ENCODE results near the gene PCDHA13.
"Not testable (repeated sequence)": the region's sequence is repeated elsewhere in the genome, so short reads cannot be mapped to it uniquely, and the experiment has no call there.

The PCDHA13 gene

DNA sequence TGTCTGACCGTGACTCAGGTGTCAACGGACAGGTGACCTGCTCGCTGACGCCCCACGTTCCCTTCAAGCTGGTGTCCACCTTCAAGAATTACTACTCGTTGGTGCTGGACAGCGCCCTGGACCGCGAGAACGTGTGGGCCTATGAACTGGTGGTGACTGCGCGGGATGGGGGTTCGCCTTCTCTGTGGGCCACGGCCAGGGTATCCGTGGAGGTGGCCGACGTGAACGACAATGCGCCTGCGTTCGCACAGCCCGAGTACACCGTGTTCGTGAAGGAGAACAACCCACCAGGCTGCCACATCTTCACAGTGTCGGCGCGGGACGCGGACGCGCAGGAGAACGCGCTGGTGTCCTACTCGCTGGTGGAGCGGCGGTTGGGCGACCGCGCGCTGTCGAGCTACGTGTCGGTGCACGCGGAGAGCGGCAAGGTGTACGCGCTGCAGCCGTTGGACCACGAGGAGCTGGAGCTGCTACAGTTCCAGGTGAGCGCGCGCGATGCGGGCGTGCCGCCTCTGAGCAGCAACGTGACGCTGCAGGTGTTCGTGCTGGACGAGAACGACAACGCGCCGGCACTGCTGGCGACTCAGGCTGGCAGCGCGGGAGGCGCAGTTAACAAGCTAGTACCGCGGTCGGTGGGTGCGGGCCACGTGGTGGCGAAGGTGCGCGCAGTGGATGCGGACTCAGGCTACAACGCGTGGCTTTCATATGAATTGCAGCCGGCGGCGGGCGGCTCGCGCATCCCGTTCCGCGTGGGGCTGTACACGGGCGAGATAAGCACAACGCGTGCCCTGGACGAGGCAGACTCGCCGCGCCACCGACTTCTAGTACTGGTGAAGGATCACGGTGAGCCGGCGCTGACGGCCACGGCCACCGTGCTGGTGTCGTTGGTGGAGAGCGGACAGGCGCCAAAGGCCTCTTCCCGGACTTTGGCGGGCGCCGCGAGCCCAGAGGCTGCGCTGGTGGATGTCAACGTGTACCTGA, 11.4 kb upstream of the PCDHA13 start:
- TF ChIP-seq CTCF (IDR thresholded peaks at IDR 0.05; ENCODE audit: insufficient read depth, low read depth, low read length, missing control alignments) = no peak
- H3K4me3 ChIP-seq (ENCODE audit: low read depth, low read length) = no peak overlapping the region
- DNase-seq (ENCODE audit: low read depth) = no peak

DNA sequence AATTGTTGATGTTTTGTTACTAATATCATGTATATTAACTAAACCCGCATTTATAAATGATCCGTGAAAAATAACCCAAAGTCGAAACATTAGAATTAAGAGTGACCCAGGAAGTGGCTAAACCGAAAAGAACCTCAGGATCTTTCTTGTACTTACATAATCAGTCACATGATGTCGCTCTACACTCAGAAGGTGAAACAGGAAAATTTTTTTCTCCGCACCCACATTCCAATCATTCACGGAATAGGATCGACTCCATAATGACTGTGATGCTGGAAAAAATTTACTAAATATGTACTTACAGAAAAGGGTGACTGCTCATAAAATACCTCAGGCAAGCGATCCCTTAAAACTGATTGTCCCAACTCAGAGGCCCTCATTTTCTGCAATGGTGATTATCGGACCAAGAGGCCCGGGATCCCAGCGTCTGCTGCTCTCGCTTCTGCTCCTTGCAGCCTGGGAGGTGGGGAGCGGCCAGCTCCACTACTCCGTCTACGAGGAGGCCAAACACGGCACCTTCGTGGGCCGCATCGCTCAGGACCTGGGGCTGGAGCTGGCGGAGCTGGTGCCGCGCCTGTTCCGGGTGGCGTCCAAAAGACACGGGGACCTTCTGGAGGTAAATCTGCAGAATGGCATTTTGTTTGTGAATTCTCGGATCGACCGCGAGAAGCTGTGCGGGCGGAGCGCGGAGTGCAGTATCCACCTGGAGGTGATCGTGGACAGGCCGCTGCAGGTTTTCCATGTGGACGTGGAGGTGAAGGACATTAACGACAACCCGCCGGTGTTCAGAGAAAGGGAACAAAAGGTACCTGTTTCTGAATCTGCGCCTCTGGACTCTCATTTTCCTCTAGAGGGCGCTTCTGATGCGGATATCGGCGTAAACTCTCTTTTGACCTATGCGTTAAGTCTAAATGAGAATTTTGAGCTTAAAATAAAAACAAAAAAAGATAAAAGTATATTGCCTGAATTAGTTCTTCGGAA, 6.5 kb upstream of the PCDHA13 start, which contains the start of gene PCDHA12:
Gene PCDHA12 (plus strand): TSS at position 224 of the 981 bp plus-strand sequence. CDS start 165 bp downstream, at position 389.
- H3K4me3 ChIP-seq (ENCODE audit: low read depth, low read length) = no peak within 1 kb of the TSS
- no peak for DNase-seq (ENCODE audit: low read depth)
- TF ChIP-seq CTCF (IDR thresholded peaks at IDR 0.05; ENCODE audit: insufficient read depth, low read depth, low read length, missing control alignments) = no peak

- DNase-seq (ENCODE audit: low read depth); H3K4me3 ChIP-seq (ENCODE audit: low read depth, low read length): not testable (repeated sequence)
These were observed 5.2 kb upstream of the PCDHA13 start for GRCh38 chr5:140876541-140877261.

DNA sequence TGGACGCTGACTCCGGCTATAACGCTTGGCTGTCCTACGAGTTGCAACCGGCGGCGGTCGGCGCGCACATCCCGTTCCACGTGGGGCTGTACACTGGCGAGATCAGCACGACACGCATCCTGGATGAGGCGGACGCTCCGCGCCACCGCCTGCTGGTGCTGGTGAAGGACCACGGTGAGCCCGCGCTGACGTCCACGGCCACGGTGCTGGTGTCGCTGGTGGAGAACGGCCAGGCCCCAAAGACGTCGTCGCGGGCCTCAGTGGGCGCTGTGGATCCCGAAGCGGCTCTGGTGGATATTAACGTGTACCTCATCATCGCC, 4.7 kb upstream of the PCDHA13 start:
- no peak for DNase-seq (ENCODE audit: low read depth)
- H3K4me3 ChIP-seq (ENCODE audit: low read depth, low read length) = no peak overlapping the region
- TF ChIP-seq CTCF (IDR thresholded peaks at IDR 0.05; ENCODE audit: insufficient read depth, low read depth, low read length, missing control alignments) = no peak

DNA sequence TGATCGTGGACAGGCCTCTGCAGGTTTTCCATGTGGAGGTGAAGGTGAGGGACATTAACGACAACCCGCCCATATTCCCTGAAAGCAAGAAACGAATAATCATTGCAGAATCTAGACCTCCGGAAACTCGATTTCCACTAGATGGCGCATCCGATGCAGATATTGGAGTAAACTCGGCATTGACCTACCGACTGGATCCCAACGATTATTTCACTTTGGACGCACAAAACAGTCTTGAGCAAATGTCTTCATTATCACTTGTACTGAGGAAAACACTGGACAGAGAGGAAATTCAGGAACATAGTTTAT, 621 bp downstream of the PCDHA13 start:
- no peak overlapping the region for H3K4me3 ChIP-seq (ENCODE audit: low read depth, low read length)
- DNase-seq (ENCODE audit: low read depth) = no peak
- no peak for TF ChIP-seq CTCF (IDR thresholded peaks at IDR 0.05; ENCODE audit: insufficient read depth, low read depth, low read length, missing control alignments)

DNA sequence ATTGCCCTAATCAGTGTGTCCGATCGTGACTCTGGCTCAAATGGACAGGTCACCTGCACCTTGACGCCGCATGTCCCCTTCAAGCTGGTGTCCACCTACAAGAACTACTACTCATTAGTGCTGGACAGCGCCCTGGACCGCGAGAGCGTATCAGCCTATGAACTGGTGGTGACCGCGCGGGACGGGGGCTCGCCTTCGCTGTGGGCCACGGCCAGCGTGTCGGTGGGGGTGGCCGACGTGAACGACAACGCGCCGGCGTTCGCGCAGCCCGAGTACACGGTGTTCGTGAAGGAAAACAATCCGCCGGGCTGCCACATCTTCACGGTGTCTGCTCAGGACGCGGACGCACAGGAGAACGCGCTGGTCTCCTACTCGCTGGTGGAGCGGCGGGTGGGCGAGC, 1.4 kb downstream of the PCDHA13 start:
- no peak overlapping the region for H3K4me3 ChIP-seq (ENCODE audit: low read depth, low read length)
- no peak for DNase-seq (ENCODE audit: low read depth)
- no peak for TF ChIP-seq CTCF (IDR thresholded peaks at IDR 0.05; ENCODE audit: insufficient read depth, low read depth, low read length, missing control alignments)
